GM18511 (cell line): ENCODE data around the gene MAST3.
A peak's percentile ranks its signal among the peaks of the same experiment; 100 is the strongest.

ENCODE experiments used
- ATAC-seq: cut with Tn5 transposase; IDR thresholded peaks from one replicate; pipeline ENCODE4 v1.9.1; 2021; ENCODE audit warnings: mild to moderate bottlenecking, moderate library complexity; ENCODE audit not compliant: unreplicated experiment

Gene MAST3

GRCh38 chr19:18097217-18097992 is at the start of gene MAST3:
Gene MAST3, plus strand, starts transcription at chr19:18097778. Its CDS starts 15 bp downstream, at chr19:18097793.
- peak; percentile 60 for ATAC-seq

DNA sequence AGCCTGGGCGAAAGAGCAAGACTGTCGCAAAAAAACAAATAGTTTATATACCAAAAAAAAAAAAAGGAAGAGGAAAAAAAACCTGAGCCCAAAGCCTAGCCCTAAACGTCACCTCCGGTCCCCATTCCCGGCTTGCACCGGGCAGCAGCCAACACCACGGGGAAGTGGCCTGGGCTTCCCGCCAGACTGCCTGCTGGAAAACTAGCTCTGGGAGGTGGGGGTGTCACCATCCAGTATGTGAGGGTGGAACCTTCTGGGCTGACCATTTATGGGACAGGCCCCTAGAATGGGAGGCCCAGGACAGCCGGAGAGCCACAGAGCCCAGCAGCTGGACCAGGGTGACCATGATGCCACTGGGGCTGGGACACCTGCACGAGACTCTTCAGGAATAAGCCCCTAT is 48.2 kb upstream of the MAST3 start:
- ATAC-seq, result no peak

DNA sequence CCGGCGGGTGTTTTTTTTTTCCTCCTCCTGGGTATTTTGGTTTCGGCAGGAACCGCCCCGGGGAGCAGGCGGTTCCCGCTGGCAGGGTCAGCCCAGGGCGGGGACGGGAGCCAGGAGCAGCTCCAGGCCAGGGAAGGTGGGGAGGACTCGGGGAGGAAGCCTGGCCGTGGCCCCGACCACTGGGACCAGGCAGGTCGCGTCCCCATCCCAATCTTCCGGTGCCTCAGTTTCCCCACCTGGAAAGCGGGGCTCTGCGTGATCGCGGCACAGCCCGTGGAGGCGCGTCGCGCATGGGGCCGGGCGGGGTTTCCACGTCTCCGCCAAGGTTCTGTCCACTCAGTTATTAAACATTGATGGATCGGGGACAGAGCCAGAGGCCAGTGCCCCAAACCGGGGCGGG is 45.7 kb upstream of the MAST3 start:
- ATAC-seq, result no peak

GRCh38 chr19:18053576-18054219 is 43.9 kb upstream of the MAST3 start:
- no peak for ATAC-seq

DNA sequence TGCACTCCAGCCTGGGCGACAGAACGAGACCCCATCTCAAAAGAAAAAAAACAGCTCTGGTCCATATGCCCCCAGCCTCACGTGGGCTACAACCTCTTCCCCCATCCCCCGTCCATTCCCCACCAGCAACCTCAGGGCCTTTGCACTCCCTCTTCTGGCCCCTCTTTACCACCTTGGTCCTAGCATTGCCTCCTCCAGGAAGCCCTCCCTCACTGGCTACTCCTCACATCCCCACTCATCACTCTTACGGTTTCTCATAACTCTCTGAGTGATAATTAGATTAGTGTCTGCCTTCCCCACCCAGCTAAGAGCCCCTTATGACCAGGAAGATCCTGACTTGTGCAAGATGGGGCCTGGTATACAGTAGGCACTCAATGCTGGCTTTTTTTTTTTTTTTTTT is 41.6 kb upstream of the MAST3 start:
- ATAC-seq, result no peak

GRCh38 chr19:18057557-18057956 is 40.0 kb upstream of the MAST3 start:
- no peak for ATAC-seq

GRCh38 chr19:18058208-18059009 is 39.2 kb upstream of the MAST3 start:
- no peak for ATAC-seq

DNA sequence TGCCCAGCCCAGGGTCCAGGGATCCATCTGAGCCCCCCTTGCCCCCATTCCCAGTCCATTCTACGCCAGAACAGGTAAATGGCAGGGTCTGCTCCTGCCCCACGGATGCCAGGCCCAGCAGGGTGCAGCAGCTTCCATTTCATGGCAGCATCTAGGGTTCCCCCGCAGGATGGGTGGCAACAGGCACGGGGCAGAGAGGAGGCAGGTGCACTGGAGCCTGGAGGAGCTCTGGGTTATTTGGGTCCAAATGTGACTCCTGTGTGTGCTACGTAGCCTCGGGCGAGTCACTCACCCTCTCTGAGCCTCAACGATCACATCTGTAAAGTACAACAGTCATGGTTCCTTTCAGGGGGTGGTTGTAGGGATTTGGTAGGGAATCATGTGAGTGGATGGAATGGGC is 38.3 kb upstream of the MAST3 start:
- ATAC-seq, result no peak

DNA sequence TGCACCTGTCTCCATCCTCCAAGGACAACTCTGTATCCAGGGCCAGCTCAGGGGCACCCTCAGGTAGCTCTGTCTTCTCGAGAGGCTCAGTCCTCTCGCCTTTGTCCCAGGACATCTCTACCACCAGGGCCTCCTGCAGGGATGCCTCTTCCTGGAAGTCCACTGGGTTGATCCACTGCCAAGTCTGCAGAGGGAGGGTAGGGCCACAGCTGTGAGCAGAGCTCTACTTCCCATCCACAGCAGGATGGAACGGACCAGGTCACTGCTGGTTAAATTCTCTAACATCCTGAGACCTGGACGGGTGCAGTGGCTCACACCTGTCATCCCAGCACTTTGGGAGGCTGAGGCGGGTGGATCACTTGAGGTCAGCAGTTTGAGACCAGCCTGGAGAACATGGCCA is 37.7 kb upstream of the MAST3 start:
- ATAC-seq, result no peak

GRCh38 chr19:18060472-18060871 is 37.1 kb upstream of the MAST3 start:
- no peak for ATAC-seq

GRCh38 chr19:18062028-18062427 is 35.5 kb upstream of the MAST3 start:
- no peak for ATAC-seq

DNA sequence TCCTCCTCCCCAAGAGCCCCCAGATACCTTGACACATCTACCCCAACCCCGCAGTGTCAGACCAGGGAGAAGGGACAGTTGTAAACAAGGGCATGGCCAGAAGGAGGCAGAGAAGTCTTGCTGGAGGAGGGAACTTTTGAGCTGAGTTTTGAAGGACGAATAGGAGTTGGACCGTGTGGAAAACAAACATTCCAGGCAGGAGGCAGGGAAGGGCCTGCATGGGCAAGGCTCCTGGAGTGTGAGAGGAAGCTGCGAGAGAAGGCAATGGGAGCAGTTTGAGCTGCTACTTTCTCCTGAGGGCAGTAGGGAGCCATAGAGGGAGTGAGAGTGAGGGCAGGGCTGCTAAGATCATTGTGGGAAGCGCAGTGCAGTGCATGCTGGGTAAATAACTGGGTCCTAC is 34.1 kb upstream of the MAST3 start:
- ATAC-seq, result no peak

- no peak for ATAC-seq
Measured at GRCh38 chr19:18065173-18065495, 32.4 kb upstream of the MAST3 start.

DNA sequence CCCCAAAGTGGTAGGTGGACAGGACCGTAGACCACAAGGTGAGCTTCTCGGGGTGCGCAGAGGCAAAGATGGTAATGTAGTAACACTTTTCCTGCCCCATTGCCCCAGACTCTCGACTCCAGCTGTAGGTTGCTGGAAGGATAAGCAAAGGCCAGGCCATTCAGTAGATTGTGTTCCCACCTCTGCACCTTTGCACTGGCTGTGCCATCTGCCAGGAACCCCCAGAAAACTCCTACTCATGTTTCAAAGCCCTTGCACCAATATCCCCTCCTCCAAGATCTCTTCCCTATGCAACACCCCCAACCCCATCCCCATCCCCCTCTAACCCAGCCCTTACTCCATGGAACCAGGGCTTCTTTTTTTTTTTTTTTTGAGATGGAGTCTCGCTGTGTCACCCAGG is 29.2 kb upstream of the MAST3 start:
- no peak for ATAC-seq

DNA sequence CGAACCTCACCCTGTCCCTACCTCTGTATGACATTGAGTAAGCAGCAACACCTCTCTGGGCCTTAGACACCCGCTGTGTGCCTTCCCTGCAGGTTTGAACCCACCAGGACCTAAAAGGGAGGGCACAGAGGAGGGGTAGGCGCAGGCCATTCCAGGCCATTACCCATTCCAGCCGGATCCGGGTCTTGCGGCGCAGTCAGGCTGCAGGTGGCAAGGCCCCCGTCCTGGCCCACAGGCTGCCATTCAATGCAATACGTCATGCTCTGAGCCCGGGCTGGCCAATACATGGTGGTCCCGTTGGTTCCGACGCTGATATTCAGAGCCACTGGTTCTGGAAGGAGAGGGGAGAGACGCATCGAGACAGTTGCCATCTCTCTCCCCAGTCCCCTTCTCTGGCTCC is 28.2 kb upstream of the MAST3 start:
- no peak for ATAC-seq

DNA sequence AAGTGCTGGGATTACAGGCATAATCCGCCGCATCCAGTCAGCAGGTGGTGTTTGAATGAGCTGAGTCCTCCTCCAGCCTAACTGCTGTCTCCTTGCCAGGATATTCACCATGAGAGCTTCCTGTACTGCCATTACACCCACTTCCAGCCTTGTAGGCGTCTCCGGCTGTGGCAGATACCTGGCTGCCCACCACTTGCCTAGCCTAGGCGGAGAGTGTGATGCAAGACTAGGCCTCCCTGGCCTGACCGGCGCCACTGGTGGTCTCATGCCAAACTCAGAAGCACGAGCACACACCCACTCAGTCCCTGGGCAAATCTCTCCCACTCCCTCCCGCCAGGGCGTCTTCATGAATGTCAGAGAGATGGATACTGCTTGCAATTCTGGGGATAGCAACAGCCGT is 27.4 kb upstream of the MAST3 start:
- ATAC-seq, result no peak

DNA sequence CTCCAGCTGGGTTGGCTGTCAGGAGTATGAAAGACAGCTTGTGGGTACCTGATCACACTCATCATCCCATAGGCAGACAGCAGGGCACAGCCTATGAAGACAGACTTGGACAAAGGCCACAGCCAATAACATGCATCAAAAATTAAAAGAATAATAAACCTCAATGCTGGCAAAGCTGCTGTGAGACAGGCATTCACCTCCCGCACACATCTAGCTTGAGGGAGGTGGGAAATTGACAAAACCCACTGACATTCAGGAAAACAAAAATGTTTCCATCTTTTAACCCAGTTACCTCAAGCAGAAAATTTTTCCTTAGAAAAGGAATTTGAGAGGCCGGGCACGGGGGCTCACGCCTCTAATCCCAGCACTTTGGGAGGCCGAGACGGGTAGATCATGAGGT is 25.2 kb upstream of the MAST3 start:
- no peak for ATAC-seq

DNA sequence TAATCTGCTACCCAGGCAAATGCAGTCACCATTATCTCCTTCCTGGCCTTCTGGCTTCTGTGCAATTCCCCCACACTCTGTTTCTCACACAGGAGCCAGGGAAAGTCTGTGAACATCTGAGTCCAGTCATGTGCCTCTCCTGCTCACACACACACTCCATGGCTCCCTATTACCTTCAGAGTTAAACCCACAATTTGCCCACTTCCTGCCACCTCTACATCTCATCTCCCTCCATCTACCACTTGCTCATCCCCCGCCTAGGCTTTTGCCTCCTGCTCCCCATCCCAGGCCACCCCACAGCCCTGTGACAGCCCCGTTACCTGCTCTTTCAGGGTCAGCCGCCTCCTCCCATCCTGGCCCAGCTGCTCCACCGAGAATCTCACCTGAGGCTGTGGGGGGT is 24.4 kb upstream of the MAST3 start:
- no peak for ATAC-seq

GRCh38 chr19:18074192-18074591 is 23.4 kb upstream of the MAST3 start:
- no peak for ATAC-seq

GRCh38 chr19:18083929-18084684 is 13.5 kb upstream of the MAST3 start:
- ATAC-seq, result no peak

DNA sequence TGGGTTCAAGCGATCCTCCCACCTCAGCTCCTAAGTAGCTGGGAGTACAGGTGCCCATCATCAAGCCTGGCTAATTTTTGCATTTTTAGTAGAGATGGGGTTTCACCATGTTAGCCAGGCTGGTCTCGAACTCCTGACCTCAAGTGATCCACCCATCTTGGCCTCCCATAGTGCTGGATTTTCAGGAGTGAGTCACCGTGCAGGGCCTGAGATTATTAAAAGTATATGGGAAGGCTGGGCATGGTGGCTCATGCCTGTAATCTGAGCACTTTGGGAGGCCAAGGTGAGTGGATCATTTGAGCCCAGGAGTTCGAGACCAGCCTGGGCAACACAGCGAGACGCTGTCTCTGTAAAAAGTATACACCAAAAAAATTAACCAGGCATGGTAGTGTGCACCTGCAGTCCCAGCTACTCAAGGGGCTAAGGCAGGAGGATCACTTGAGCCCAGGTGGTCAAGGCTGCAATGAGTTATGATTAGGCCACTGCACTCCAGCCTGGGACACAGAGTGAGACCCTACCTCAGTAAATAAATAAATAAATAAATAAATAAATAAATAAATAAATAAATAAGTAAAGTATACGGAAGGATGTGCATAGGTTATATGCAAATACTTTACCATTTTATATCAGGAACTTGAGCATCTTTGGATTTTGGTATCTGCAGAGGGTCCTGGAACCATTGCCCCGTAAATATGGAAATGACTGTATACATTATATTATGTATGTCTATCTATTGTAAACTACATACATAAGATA is 11.7 kb upstream of the MAST3 start:
- ATAC-seq, result no peak
